ENCODE data around the gene WSCD2.

Gene WSCD2

DNA sequence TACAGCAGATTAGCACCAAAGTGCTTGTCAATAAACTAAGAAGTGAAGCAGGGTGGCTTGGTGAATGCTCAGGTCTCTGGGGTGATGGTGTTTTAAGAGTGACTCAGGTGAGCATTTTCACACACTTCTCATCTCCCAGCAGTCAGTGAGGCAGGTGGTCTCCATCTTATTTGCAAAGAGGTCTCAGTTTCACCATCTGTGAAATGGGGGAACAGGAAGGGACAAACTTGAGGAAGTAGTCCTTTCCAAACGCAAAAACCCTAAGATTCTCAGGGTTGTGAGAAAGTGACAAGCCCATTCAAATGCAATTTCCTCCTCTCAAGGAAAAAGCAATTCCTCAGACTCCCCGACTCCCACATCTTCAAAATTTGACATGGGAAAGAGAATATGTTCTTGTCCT lies 155.9 kb downstream of the WSCD2 start:
- Histone ChIP-seq H3K9me3 (ENCODE audit: control insufficient read depth in 1 of 2, low read length in 2 of 2) (no peaks in the 10 kb centered on the region), H3K27ac (ENCODE audit: low read depth, low read length) (no peak overlapping the region), H3K4me1 (ENCODE audit: control insufficient read depth in 1 of 2, insufficient read depth in 2 of 2, low read length in 2 of 2) (no peaks in the 10 kb centered on the region), H3K27me3 (ENCODE audit: control insufficient read depth in 1 of 2, insufficient read depth in 2 of 2, low read length in 2 of 2) (no peaks in the 10 kb centered on the region), H3K9ac (ENCODE audit: low read depth in 1 of 2, low read length in 2 of 2) (no peak overlapping the region), H3K36me3 (ENCODE audit: control insufficient read depth in 1 of 2, insufficient read depth in 2 of 2, low read length in 2 of 2) (no peaks in the 10 kb centered on the region), H3K4me3 (ENCODE audit: low read depth in 1 of 2, low read length in 2 of 2) (no peak overlapping the region)

DNA sequence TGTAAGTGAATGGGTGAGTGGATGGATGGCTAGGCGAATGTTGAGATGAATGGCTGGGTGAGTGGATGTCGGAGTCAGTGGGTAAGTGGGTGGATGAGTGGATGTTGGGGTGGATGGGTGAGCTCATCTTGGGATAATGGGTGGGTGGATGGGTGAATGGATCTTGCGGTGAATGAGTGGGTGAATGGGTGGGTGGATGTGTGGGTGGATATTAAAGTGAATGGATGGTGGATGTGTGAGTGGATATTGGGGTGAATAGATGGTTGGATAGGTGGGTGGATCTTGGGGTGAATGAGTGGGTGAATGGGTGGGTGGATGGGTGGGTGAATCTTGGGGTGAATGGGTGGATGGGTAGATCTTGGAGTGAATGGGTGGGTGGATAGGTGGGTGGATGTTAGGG lies 158.1 kb downstream of the WSCD2 start:
- Histone ChIP-seq H3K4me3 (ENCODE audit: low read depth in 1 of 2, low read length in 2 of 2) (no peak overlapping the region), H3K27me3 (ENCODE audit: control insufficient read depth in 1 of 2, insufficient read depth in 2 of 2, low read length in 2 of 2) (no peaks in the 10 kb centered on the region), H3K27ac (ENCODE audit: low read depth, low read length) (no peak overlapping the region), H3K9ac (ENCODE audit: low read depth in 1 of 2, low read length in 2 of 2) (no peak overlapping the region), H3K36me3 (ENCODE audit: control insufficient read depth in 1 of 2, insufficient read depth in 2 of 2, low read length in 2 of 2) (peaks cover 0 to 5% of the 10 kb centered on the region in 2 donors), H3K9me3 (ENCODE audit: control insufficient read depth in 1 of 2, low read length in 2 of 2) (no peaks in the 10 kb centered on the region), H3K4me1 (ENCODE audit: control insufficient read depth in 1 of 2, insufficient read depth in 2 of 2, low read length in 2 of 2) (no peaks in the 10 kb centered on the region)

DNA sequence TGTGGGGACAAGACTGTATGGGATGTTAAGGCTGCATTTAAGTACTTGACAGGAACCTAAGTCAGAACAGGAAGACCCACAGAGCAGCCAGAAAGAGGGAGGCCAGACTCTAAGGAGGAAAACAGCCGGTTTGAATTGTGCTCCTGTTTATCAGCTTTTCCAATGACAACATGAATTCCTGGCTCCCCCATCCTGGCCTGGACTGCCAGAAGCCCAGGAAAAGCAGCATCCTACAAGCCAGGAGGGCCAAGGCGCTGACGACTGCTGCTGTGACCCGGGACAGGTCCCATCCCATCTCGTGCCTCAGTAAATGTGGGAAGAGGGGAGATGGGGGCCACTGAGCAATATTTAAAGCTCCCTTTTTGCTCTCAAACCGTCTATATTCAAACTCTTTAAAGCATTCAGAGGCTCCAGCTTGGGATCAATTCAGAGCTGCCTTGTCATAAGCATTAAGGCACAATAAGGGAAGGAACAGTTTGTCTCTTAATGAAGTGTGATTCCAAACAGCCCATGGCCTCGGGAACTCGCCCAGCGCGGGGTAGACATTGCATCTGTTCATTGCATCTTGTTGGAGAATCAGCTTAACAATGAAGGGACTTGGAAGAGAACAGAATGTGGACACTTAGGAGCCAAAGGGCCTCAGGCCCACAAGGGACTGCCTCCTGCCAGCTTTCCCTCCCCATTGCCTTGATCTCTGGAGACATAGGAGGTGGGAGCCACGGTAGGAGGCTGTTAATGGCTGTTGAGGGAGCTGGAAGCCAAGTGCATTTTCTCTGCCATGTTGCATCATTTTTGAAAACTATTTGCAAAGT lies 160.5 kb downstream of the WSCD2 start:
- no peaks in the 10 kb centered on the region for H3K9me3 ChIP-seq (ENCODE audit: control insufficient read depth in 1 of 2, low read length in 2 of 2)
- no peak overlapping the region for H3K4me3 ChIP-seq (ENCODE audit: low read depth in 1 of 2, low read length in 2 of 2)
- H3K9ac ChIP-seq (ENCODE audit: low read depth in 1 of 2, low read length in 2 of 2) = no peak overlapping the region
- peaks cover 0 to 8% of the 10 kb centered on the region in 2 donors for H3K36me3 ChIP-seq (ENCODE audit: control insufficient read depth in 1 of 2, insufficient read depth in 2 of 2, low read length in 2 of 2)
- no peaks in the 10 kb centered on the region for H3K27me3 ChIP-seq (ENCODE audit: control insufficient read depth in 1 of 2, insufficient read depth in 2 of 2, low read length in 2 of 2)
- no peak overlapping the region for H3K27ac ChIP-seq (ENCODE audit: low read depth, low read length)
- no peaks in the 10 kb centered on the region for H3K4me1 ChIP-seq (ENCODE audit: control insufficient read depth in 1 of 2, insufficient read depth in 2 of 2, low read length in 2 of 2)

DNA sequence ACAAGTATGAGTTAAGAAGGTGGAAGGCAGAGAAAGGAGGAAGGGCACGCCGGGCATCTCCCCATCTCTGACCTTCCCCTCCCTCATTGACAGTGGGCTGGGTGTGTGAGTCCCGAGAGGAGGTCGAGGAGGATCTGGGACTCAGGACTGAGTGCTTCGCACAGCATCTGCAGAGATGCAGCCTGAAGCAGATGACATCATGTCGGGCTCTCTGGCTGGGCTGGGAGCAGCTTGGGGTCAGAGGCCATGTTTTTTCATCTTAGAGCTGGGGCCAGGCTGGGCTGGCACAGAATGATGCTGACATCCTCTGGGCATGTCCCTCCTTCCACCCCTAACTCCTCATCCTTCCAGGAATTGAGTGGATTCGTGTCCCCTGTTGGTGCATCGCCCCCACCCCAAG lies 166.6 kb downstream of the WSCD2 start:
- Histone ChIP-seq H3K27me3 (ENCODE audit: control insufficient read depth in 1 of 2, insufficient read depth in 2 of 2, low read length in 2 of 2) (peaks cover 0 to 2% of the 10 kb centered on the region in 2 donors), H3K9me3 (ENCODE audit: control insufficient read depth in 1 of 2, low read length in 2 of 2) (no peaks in the 10 kb centered on the region), H3K4me1 (ENCODE audit: control insufficient read depth in 1 of 2, insufficient read depth in 2 of 2, low read length in 2 of 2) (peaks cover 0 to 10% of the 10 kb centered on the region in 2 donors), H3K4me3 (ENCODE audit: low read depth in 1 of 2, low read length in 2 of 2) (no peak overlapping the region), H3K9ac (ENCODE audit: low read depth in 1 of 2, low read length in 2 of 2) (no peak overlapping the region), H3K36me3 (ENCODE audit: control insufficient read depth in 1 of 2, insufficient read depth in 2 of 2, low read length in 2 of 2) (peaks cover 0 to 8% of the 10 kb centered on the region in 2 donors), H3K27ac (ENCODE audit: low read depth, low read length) (no peak overlapping the region)

DNA sequence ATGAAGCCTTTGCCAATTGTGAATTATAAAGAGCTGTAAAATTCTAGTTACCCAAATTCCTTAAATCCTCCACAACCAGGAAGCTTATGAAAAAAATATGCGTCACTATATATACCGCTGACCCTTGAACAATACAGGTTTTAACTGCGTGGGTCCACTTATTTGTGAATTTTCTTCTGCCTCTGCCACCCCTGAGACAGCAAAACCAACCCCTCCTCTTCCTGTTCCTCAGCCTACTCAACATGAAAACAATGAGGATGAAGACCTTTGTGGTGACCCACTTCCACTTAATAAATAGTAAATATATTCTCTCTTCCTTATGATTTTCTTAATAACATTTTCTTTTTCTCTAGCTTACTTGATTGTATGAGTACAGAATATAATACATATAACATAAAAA lies 167.9 kb downstream of the WSCD2 start:
- peaks cover 0 to 6% of the 10 kb centered on the region in 2 donors for H3K36me3 ChIP-seq (ENCODE audit: control insufficient read depth in 1 of 2, insufficient read depth in 2 of 2, low read length in 2 of 2)
- H3K9me3 ChIP-seq (ENCODE audit: control insufficient read depth in 1 of 2, low read length in 2 of 2) = no peaks in the 10 kb centered on the region
- no peak overlapping the region for H3K9ac ChIP-seq (ENCODE audit: low read depth in 1 of 2, low read length in 2 of 2)
- no peak overlapping the region for H3K4me3 ChIP-seq (ENCODE audit: low read depth in 1 of 2, low read length in 2 of 2)
- H3K4me1 ChIP-seq (ENCODE audit: control insufficient read depth in 1 of 2, insufficient read depth in 2 of 2, low read length in 2 of 2) = peaks cover under 1 to 10% of the 10 kb centered on the region in 2 donors
- no peak overlapping the region for H3K27ac ChIP-seq (ENCODE audit: low read depth, low read length)
- peaks cover 0 to 2% of the 10 kb centered on the region in 2 donors for H3K27me3 ChIP-seq (ENCODE audit: control insufficient read depth in 1 of 2, insufficient read depth in 2 of 2, low read length in 2 of 2)

DNA sequence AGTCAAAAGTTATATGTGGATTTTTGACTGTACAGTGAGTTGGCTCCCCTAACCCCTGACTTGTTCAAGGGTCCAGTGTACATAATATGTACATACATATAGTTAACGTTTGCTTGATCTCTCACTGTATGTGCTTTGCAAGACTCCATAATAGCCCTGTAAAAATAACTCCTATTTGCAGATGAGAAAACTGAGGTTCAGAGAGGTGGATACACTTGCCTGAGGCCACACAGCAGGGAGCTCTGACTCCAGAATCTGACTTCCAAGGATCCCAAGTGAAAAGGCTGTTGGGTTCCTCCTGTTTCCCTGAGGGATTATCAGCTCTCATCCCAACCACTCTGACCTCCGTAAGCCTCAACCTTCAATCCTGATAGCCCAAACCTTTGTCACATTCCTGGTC lies 168.3 kb downstream of the WSCD2 start:
- peaks cover 5 to 15% of the 10 kb centered on the region in 2 donors for H3K4me1 ChIP-seq (ENCODE audit: control insufficient read depth in 1 of 2, insufficient read depth in 2 of 2, low read length in 2 of 2)
- peaks cover 0 to 2% of the 10 kb centered on the region in 2 donors for H3K27me3 ChIP-seq (ENCODE audit: control insufficient read depth in 1 of 2, insufficient read depth in 2 of 2, low read length in 2 of 2)
- no peak overlapping the region for H3K27ac ChIP-seq (ENCODE audit: low read depth, low read length)
- H3K36me3 ChIP-seq (ENCODE audit: control insufficient read depth in 1 of 2, insufficient read depth in 2 of 2, low read length in 2 of 2) = peaks cover 0 to 2% of the 10 kb centered on the region in 2 donors
- H3K4me3 ChIP-seq (ENCODE audit: low read depth in 1 of 2, low read length in 2 of 2) = no peak overlapping the region
- no peak overlapping the region for H3K9ac ChIP-seq (ENCODE audit: low read depth in 1 of 2, low read length in 2 of 2)
- H3K9me3 ChIP-seq (ENCODE audit: control insufficient read depth in 1 of 2, low read length in 2 of 2) = no peaks in the 10 kb centered on the region

DNA sequence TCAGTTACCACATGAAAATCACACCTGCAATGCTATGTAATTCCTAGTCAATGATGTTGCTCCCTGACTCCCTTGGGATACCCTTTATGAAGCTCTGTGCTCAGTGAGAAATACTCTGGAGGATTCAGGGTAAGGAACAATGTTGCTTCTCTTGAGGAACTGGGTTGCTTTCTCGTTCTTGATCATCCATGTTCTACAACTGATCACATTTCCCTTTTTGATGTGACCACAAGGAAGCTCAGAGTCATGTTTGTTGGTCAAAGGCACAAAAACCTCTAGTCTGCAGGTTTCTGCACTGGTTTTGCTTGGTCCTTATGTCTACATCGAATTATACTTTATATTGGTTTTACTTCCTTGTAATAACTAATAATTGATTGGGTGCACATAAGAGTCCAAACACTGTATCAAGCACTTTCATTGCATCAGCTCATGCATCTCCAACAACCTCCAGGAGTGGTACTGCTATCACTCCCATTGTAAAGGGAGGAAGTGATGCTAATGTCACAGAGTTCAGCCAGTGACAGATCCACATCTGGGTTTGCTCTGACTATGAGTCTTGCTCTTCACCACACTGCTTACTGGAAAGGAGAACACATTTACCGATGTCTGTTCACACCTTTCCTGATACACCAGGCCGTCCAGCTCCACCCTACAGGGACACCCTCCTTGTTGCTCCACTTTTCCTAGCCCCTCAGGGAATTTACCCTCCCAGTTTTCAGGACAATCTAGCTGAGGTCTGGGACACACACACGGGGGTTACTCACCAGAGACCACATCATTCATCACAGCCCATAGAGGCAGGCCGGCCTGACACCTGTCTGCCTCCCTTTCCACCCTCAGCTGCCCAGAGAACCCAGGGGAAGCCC lies 169.0 kb downstream of the WSCD2 start:
- no peak overlapping the region for H3K27ac ChIP-seq (ENCODE audit: low read depth, low read length)
- no peaks in the 10 kb centered on the region for H3K36me3 ChIP-seq (ENCODE audit: control insufficient read depth in 1 of 2, insufficient read depth in 2 of 2, low read length in 2 of 2)
- no peak overlapping the region for H3K4me3 ChIP-seq (ENCODE audit: low read depth in 1 of 2, low read length in 2 of 2)
- no peak overlapping the region for H3K9ac ChIP-seq (ENCODE audit: low read depth in 1 of 2, low read length in 2 of 2)
- H3K4me1 ChIP-seq (ENCODE audit: control insufficient read depth in 1 of 2, insufficient read depth in 2 of 2, low read length in 2 of 2) = peaks cover 10 to 19% of the 10 kb centered on the region in 2 donors
- no peaks in the 10 kb centered on the region for H3K9me3 ChIP-seq (ENCODE audit: control insufficient read depth in 1 of 2, low read length in 2 of 2)
- peaks cover 0 to 2% of the 10 kb centered on the region in 2 donors for H3K27me3 ChIP-seq (ENCODE audit: control insufficient read depth in 1 of 2, insufficient read depth in 2 of 2, low read length in 2 of 2)

DNA sequence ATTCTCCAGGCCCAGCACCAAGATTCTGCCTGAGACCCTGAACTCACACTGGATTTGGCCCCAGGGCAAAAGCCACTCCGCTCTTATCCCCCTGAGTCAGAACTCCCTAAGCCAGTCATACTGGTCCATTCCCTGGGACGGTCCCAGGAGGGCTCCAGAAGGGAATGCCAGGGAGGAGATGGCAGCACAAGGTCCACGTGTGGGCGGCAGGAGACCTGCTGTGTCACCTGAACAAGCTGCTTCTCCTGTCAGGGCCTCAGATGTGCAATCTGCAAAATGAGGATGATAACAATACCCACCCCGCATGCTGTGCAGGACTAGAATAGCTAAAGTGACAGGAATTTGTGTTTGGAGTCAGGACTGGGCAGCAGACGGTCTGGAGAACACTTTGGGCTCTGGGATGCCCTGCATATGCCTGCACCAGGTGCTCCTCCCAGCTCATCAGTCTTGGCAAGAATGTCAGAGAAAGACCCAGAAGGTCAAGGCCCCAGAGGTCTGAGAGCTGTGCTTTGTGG lies 169.7 kb downstream of the WSCD2 start:
- peaks cover 15 to 19% of the 10 kb centered on the region in 2 donors for H3K4me1 ChIP-seq (ENCODE audit: control insufficient read depth in 1 of 2, insufficient read depth in 2 of 2, low read length in 2 of 2)

DNA sequence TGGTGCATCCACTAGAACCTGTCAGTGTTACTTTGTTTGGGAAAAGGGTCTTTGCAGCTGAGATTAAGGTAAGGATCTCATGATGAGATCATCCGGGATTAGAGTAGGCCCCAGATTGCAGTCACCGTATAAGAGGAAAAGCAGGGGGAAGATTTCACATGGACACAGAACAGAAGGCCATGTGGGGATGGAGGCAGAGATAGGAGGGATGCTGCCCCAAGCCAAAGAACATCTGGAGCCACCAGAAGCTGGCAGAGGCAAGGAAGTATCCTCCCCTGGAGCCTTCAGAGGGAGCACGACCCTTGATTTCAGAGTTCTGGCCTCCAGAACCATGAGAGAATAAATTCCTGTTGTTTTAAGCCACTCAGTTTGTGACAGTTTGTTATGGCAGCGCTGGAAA lies 170.4 kb downstream of the WSCD2 start:
- H3K9me3 ChIP-seq (ENCODE audit: control insufficient read depth in 1 of 2, low read length in 2 of 2) = no peaks in the 10 kb centered on the region
- no peak overlapping the region for H3K9ac ChIP-seq (ENCODE audit: low read depth in 1 of 2, low read length in 2 of 2)
- H3K4me1 ChIP-seq (ENCODE audit: control insufficient read depth in 1 of 2, insufficient read depth in 2 of 2, low read length in 2 of 2) = peaks cover 19 to 21% of the 10 kb centered on the region in 2 donors
- peaks cover 0 to 2% of the 10 kb centered on the region in 2 donors for H3K27me3 ChIP-seq (ENCODE audit: control insufficient read depth in 1 of 2, insufficient read depth in 2 of 2, low read length in 2 of 2)
- H3K27ac ChIP-seq (ENCODE audit: low read depth, low read length) = no peak overlapping the region
- H3K4me3 ChIP-seq (ENCODE audit: low read depth in 1 of 2, low read length in 2 of 2) = no peak overlapping the region
- no peaks in the 10 kb centered on the region for H3K36me3 ChIP-seq (ENCODE audit: control insufficient read depth in 1 of 2, insufficient read depth in 2 of 2, low read length in 2 of 2)

More for the DNA sequence above, 169.7 kb downstream of the WSCD2 start:
- H3K9ac ChIP-seq (ENCODE audit: low read depth in 1 of 2, low read length in 2 of 2) = no peak overlapping the region
- no peak overlapping the region for H3K27ac ChIP-seq (ENCODE audit: low read depth, low read length)
- H3K9me3 ChIP-seq (ENCODE audit: control insufficient read depth in 1 of 2, low read length in 2 of 2) = no peaks in the 10 kb centered on the region
- H3K4me3 ChIP-seq (ENCODE audit: low read depth in 1 of 2, low read length in 2 of 2) = no peak overlapping the region
- peaks cover 0 to 2% of the 10 kb centered on the region in 2 donors for H3K27me3 ChIP-seq (ENCODE audit: control insufficient read depth in 1 of 2, insufficient read depth in 2 of 2, low read length in 2 of 2)
- H3K36me3 ChIP-seq (ENCODE audit: control insufficient read depth in 1 of 2, insufficient read depth in 2 of 2, low read length in 2 of 2) = no peaks in the 10 kb centered on the region
